H1 (cell line): ENCODE data around the gene NTMT1. TPM values are rescaled to one million over a fixed set of nuclear protein-coding genes. Genes with fewer than 3 reads are reported as not detected.

ENCODE experiments used
- CTCF ChIA-PET: fragments of 300-600 bp; sonication (Branson Sonifier 250); formaldehyde crosslinking; loops from one replicate; lab custom pipeline; 2021; ENCODE audit not compliant: partially characterized antibody; lab: Charles Lee
- POLR2A ChIA-PET: fragments of 300-600 bp; sonication (Branson Sonifier 250); formaldehyde crosslinking; loops from one replicate; lab custom pipeline; 2021; ENCODE audit warnings: inconsistent platforms; ENCODE audit not compliant: partially characterized antibody; lab: Charles Lee
- DNase-seq, 2 experiments: peaks; one replicate each; pipeline versions ENCODE4 v3.0.0 to v3.0.0-alpha.2; 2010 to 2022; ENCODE audit warnings: low spot score in 2 of 2, low read depth in 1 of 2, mixed read lengths in 1 of 2
- FAIRE-seq: peaks from 2 replicates; lab custom pipeline; 2011; peaks lifted over from hg19 to GRCh38; lab: Jason Lieb, UNC
- H2AFZ ChIP-seq: 2 replicates; pipeline ENCODE4 v1.8.1; 2012; ENCODE audit warnings: low read length, inconsistent platforms
- H2AK5ac ChIP-seq: 2 replicates; pipeline ENCODE4 v1.6.1; 2013; ENCODE audit warnings: low read depth, low read length
- H2BK120ac ChIP-seq: replicated peaks from 2 replicates; pipeline ENCODE3; 2013; ENCODE audit warnings: low read depth, low read length, inconsistent platforms
- H2BK12ac ChIP-seq: 2 replicates; pipeline ENCODE4 v1.6.1; 2013; ENCODE audit warnings: low read depth, low read length
- H2BK15ac ChIP-seq: 2 replicates; pipeline ENCODE4 v1.6.1; 2013; ENCODE audit warnings: low read length
- H2BK20ac ChIP-seq: 2 replicates; pipeline ENCODE4 v1.6.1; 2013; ENCODE audit warnings: low read length
- H2BK5ac ChIP-seq: 2 replicates; pipeline ENCODE4 v1.6.1; 2013; ENCODE audit warnings: low read depth, low read length
- H3K14ac ChIP-seq: 2 replicates; pipeline ENCODE4 v1.6.1; 2013; ENCODE audit warnings: inconsistent platforms; ENCODE audit not compliant: insufficient read length
- H3K18ac ChIP-seq: 2 replicates; pipeline ENCODE4 v1.6.1; 2013; ENCODE audit warnings: low read length; ENCODE audit errors: extremely low read depth
- H3K23ac ChIP-seq: 2 replicates; pipeline ENCODE4 v1.6.1; 2013; ENCODE audit warnings: inconsistent platforms; ENCODE audit not compliant: insufficient read length
- H3K23me2 ChIP-seq: 2 replicates; pipeline ENCODE4 v1.6.1; 2013; ENCODE audit warnings: low read depth, low read length
- H3K27ac ChIP-seq: 2 replicates; pipeline ENCODE4 v1.6.1; 2011; ENCODE audit warnings: low read depth, low read length, inconsistent platforms
- H3K27me3 ChIP-seq, 4 experiments: replicated peaks in 1 of 4; 1 replicate in 1 of 4; 2 replicates in 3 of 4; pipeline versions ENCODE4 v1.6.1 to v1.8.1; 2011 to 2013; ENCODE audit warnings: low read length in 3 of 4, mild to moderate bottlenecking in 3 of 4, inconsistent platforms in 2 of 4, mixed read lengths in 2 of 4, moderate library complexity in 1 of 4; ENCODE audit not compliant: control insufficient read depth in 3 of 4, insufficient read depth in 3 of 4; ENCODE audit errors: extremely low read depth in 1 of 4
- H3K36me3 ChIP-seq, 4 experiments: 2 replicates each; pipeline versions ENCODE4 v1.6.1 to v1.8.1; 2011 to 2013; ENCODE audit warnings: mild to moderate bottlenecking in 4 of 4, low read length in 3 of 4, moderate library complexity in 2 of 4, control low read depth in 1 of 4, inconsistent platforms in 1 of 4; ENCODE audit not compliant: insufficient read depth in 4 of 4, control insufficient read depth in 2 of 4
- H3K4ac ChIP-seq: replicated peaks from 2 replicates; pipeline ENCODE3; 2013; ENCODE audit warnings: low read length, low read depth, mixed read lengths, inconsistent platforms; ENCODE audit not compliant: insufficient read length
- H3K4me1 ChIP-seq, 4 experiments: replicated peaks in 1 of 4; 1 replicate in 1 of 4; 2 replicates in 3 of 4; pipeline versions ENCODE4 v1.6.1 to v1.8.1; 2011 to 2013; ENCODE audit warnings: low read length in 3 of 4, inconsistent platforms in 2 of 4, mixed read lengths in 1 of 4; ENCODE audit not compliant: insufficient read depth in 4 of 4, control insufficient read depth in 3 of 4
- H3K4me2 ChIP-seq, 2 experiments: 2 replicates each; pipeline versions ENCODE4 v1.6.1 to v1.8.1; 2011 to 2013; ENCODE audit warnings: low read depth in 2 of 2, low read length in 2 of 2, control low read depth in 1 of 2, inconsistent platforms in 1 of 2, mild to moderate bottlenecking in 1 of 2; ENCODE audit not compliant: insufficient read depth in 1 of 2
- H3K4me3 ChIP-seq, 4 experiments: fragments of 200-600, 300-600 bp in 1 of 4; sonication (generic), shearing (Covaris generic), sonication (Bioruptor Twin) in 1 of 4; 2 replicates each; pipeline versions ENCODE4 v1.5.1 to v1.8.1; 2011 to 2016; ENCODE audit warnings: low read length in 4 of 4, low read depth in 3 of 4, control low read depth in 2 of 4, inconsistent platforms in 2 of 4, mild to moderate bottlenecking in 2 of 4, mixed read lengths in 1 of 4, moderate library complexity in 1 of 4; ENCODE audit not compliant: insufficient read depth in 2 of 4; ENCODE audit errors: extremely low read depth in 1 of 4
- H3K56ac ChIP-seq: replicated peaks from 2 replicates; pipeline ENCODE3; 2013; ENCODE audit warnings: low read depth, mild to moderate bottlenecking, mixed read lengths, low read length, inconsistent platforms; ENCODE audit not compliant: insufficient read length
- H3K79me1 ChIP-seq: 2 replicates; pipeline ENCODE4 v1.6.1; 2013; ENCODE audit warnings: low read depth, low read length, control low read depth
- H3K79me2 ChIP-seq, 2 experiments: 2 replicates each; pipeline versions ENCODE4 v1.6.1 to v1.8.1; 2012 to 2013; ENCODE audit warnings: low read length in 2 of 2, mild to moderate bottlenecking in 2 of 2, inconsistent platforms in 1 of 2; ENCODE audit not compliant: insufficient read depth in 2 of 2, control insufficient read depth in 1 of 2
- H3K9ac ChIP-seq, 4 experiments: replicated peaks in 1 of 4; 1 replicate in 1 of 4; 2 replicates in 3 of 4; pipeline versions ENCODE4 v1.6.1 to v1.8.1; 2011 to 2013; ENCODE audit warnings: low read depth in 3 of 4, low read length in 3 of 4, control low read depth in 2 of 4, mild to moderate bottlenecking in 2 of 4, moderate library complexity in 2 of 4, inconsistent platforms in 1 of 4; ENCODE audit errors: extremely low read depth in 1 of 4
- H3K9me3 ChIP-seq, 2 experiments: 2 replicates each; pipeline versions ENCODE4 v1.6.1 to v1.8.1; 2012 to 2013; ENCODE audit warnings: mild to moderate bottlenecking in 2 of 2, moderate library complexity in 2 of 2, control low read depth in 1 of 2, inconsistent platforms in 1 of 2, low read depth in 1 of 2, low read length in 1 of 2, mixed read lengths in 1 of 2; ENCODE audit not compliant: insufficient read depth in 2 of 2
- H4K20me1 ChIP-seq, 2 experiments: replicated peaks in 1 of 2; 2 replicates each; pipeline versions ENCODE3 to v1.8.1; 2011 to 2013; ENCODE audit warnings: inconsistent platforms in 2 of 2, low read length in 2 of 2, mild to moderate bottlenecking in 1 of 2; ENCODE audit not compliant: insufficient read depth in 2 of 2, control insufficient read depth in 1 of 2
- H4K5ac ChIP-seq: 2 replicates; pipeline ENCODE4 v1.6.1; 2013; ENCODE audit warnings: low read length, low read depth, mixed read lengths, inconsistent platforms; ENCODE audit not compliant: insufficient read length
- H4K8ac ChIP-seq: 2 replicates; pipeline ENCODE4 v1.8.0; 2013; ENCODE audit warnings: mild to moderate bottlenecking, moderate library complexity, low read length, inconsistent platforms; ENCODE audit not compliant: insufficient read depth; ENCODE audit errors: extremely low read depth
- H4K91ac ChIP-seq: replicated peaks from 2 replicates; pipeline ENCODE3; 2013; ENCODE audit warnings: low read length, mixed read lengths, inconsistent platforms; ENCODE audit not compliant: insufficient read length
- CTBP2 ChIP-seq: IDR thresholded peaks from 2 replicates; pipeline ENCODE4 v1.7.0; 2011; ENCODE audit warnings: borderline replicate concordance, mild to moderate bottlenecking, moderate library complexity, mixed read lengths, low read length; ENCODE audit not compliant: insufficient read depth, insufficient read length
- GABPA ChIP-seq: IDR thresholded peaks from 2 replicates; pipeline ENCODE4 v1.6.1; 2011; ENCODE audit warnings: mild to moderate bottlenecking, low read length, moderate library complexity, borderline replicate concordance; ENCODE audit not compliant: insufficient read depth
- HDAC6 ChIP-seq: IDR thresholded peaks from one replicate; pipeline ENCODE4 v1.7.1; 2012; ENCODE audit warnings: low read depth, mild to moderate bottlenecking, inconsistent platforms, low read length, moderate library complexity
- PHF8 ChIP-seq: fragments of 200-600 bp; sonication (generic); conservative IDR thresholded peaks from 2 replicates; pipeline ENCODE4 v1.7.1; 2012; ENCODE audit warnings: low read depth, mild to moderate bottlenecking, inconsistent platforms, low read length, moderate library complexity
- RAD21 ChIP-seq, 2 experiments: IDR thresholded peaks in 1 of 2; conservative IDR thresholded peaks in 1 of 2; 2 replicates each; pipeline ENCODE4 v1.6.1; 2011; ENCODE audit warnings: low read depth in 2 of 2, low read length in 2 of 2, improper control_type of control experiment in 1 of 2, inconsistent platforms in 1 of 2, mild to moderate bottlenecking in 1 of 2, moderate library complexity in 1 of 2
- SIN3A ChIP-seq, 2 experiments: IDR thresholded peaks in 1 of 2; conservative IDR thresholded peaks in 1 of 2; 2 replicates each; pipeline ENCODE4 v1.6.1; 2011 to 2012; ENCODE audit warnings: low read length in 2 of 2, improper control_type of control experiment in 1 of 2, low read depth in 1 of 2, mild to moderate bottlenecking in 1 of 2
- ZNF274 ChIP-seq: IDR thresholded peaks from 2 replicates; pipeline ENCODE4 v1.7.0; 2012; ENCODE audit warnings: low read length, borderline replicate concordance; ENCODE audit errors: extremely low read depth
- WGBS, 2 experiments: shearing (Covaris generic) in 1 of 2; methylation state at CpG; one replicate each; pipeline versions ENCODE4 v1.1.6 to v1.1.7; 2013 to 2015; ENCODE audit warnings: low lambda C conversion rate in 2 of 2, mixed read lengths in 2 of 2, inconsistent platforms in 1 of 2, low coverage in 1 of 2, missing lambda C conversion rate in 1 of 2; ENCODE audit not compliant: insufficient replicate concordance in 2 of 2, insufficient coverage in 1 of 2, insufficient read length in 1 of 2; ENCODE audit errors: extremely low coverage in 1 of 2, missing lambda C conversion rate in 1 of 2; 5-methylcytosine and 5-hydroxymethylcytosine counted together
- polyA plus RNA-seq, 7 experiments: library from polyadenylated mRNA; depleted of rRNA in 3 of 7; stranded (reverse) in 5 of 7; unstranded in 2 of 7; fragments of >200 nt in 5 of 7; fragments of 200-250 nt in 2 of 7; gene quantifications; 1 replicate in 5 of 7; 2 replicates in 1 of 7; 4 replicates in 1 of 7; pipeline versions ENCODE4 v1.2.1 to v1.2.3, GENCODE V29; 2011 to 2013; ENCODE audit warnings: missing spikeins in 2 of 7, mixed read lengths in 2 of 7
- total RNA-seq: library from RNA; stranded (reverse); fragmentation: NEBNext Ultra II Directional; extraction: Animal tissue kit (Norgen Biotek cat#: 25700); gene quantifications from 2 replicates; pipeline ENCODE4 v1.2.1, GENCODE V29; 2021
- TF ChIP-seq, protein P1 (sequence below): IDR thresholded peaks from 2 replicates; pipeline ENCODE4 v1.6.1; 2012; ENCODE audit warnings: inconsistent platforms
- TF ChIP-seq, protein P2 (sequence below), 3 experiments: IDR thresholded peaks; 1 replicate in 2 of 3; 2 replicates in 1 of 3; pipeline versions ENCODE4 v1.5.1 to v1.6.1; 2011; ENCODE audit warnings: low read length in 3 of 3, mild to moderate bottlenecking in 3 of 3, inconsistent platforms in 2 of 3, low read depth in 1 of 3, moderate library complexity in 1 of 3; ENCODE audit not compliant: insufficient read depth in 1 of 3; ENCODE audit errors: control extremely low read depth in 1 of 3

NTMT1 gene
- total and polyA plus RNA-seq, 2 of the 8 experiments (the other 6 are each of a cell fraction or from before 2014, with no cell fraction given) = 66.8 to 70.2 TPM

DNA sequence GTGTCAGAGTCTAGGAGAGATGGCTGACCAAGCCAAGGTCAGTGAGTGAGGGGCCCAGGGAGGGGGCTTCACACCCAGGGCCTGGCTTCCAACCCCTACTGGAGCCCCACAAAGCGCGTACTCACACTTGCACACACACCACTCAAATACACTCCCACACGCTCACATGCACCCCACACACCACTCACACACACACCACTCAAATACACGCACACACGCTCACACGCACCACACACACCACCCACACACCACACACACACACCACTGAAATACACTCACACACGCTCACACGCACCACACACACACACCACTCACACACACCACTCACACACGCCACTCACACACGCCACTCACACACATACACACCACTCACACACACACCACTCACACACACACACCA is 21.7 kb downstream of the NTMT1 start:
- FAIRE-seq (no peak), DNase-seq (no peak)
- no peak overlapping the region for H3K23ac ChIP-seq
- peak overlapping the region; percentile 90; the same call in 1 of the 2 replicates for H2BK15ac ChIP-seq
- no peak overlapping the region for H2AFZ ChIP-seq
- H2BK5ac ChIP-seq = 0 out of 2 replicates have a peak overlapping the region, but pooled peaks have one; percentile 82
- H3K9me3 ChIP-seq = no peaks in the 10 kb centered on the region
- no peaks in the 10 kb centered on the region for H3K79me1 ChIP-seq
- no peaks in the 10 kb centered on the region for H3K27me3 ChIP-seq
- peak overlapping the region; percentile 90 for H3K56ac ChIP-seq
- H3K27ac ChIP-seq = no peak overlapping the region
- H2BK12ac ChIP-seq = peak overlapping the region; percentile 6
- H3K4me2 ChIP-seq = no peak overlapping the region
- peaks cover 0 to 6% of the 10 kb centered on the region in 2 experiments for H4K20me1 ChIP-seq
- no peak overlapping the region for H3K14ac ChIP-seq
- no peaks in the 10 kb centered on the region for H3K4me1 ChIP-seq
- no peaks in the 10 kb centered on the region for H3K79me2 ChIP-seq
- no peak overlapping the region for H3K4me3 ChIP-seq
- H4K8ac ChIP-seq = no peak overlapping the region
- POLR2A ChIA-PET = no interaction called here
- no peak overlapping the region for H2BK120ac ChIP-seq
- H3K23me2 ChIP-seq = peaks cover 6% of the 10 kb centered on the region; the same call in 1 of the 2 replicates
- H3K18ac ChIP-seq = no peak overlapping the region
- 86 to 100% methylated on average over 3 to 10 of the region's 10 CpGs for WGBS, 2 experiments
- CTCF ChIA-PET = interaction anchor here (2.3 kb wide), 1 partner anchor 134 kb away, joined by 9 read pairs; no protein-coding TSS in a partner anchor
- H3K9ac ChIP-seq = no peak overlapping the region
- H4K91ac ChIP-seq = no peak overlapping the region
- H3K36me3 ChIP-seq = no peaks in the 10 kb centered on the region
- no peak overlapping the region for H3K4ac ChIP-seq
- H4K5ac ChIP-seq = no peak overlapping the region
- peak overlapping the region; percentile 40; the same call in 1 of the 2 replicates for H2AK5ac ChIP-seq
- no peak overlapping the region for H2BK20ac ChIP-seq
- no peak for TF ChIP-seq ZNF274
- TF ChIP-seq, protein P1, sequence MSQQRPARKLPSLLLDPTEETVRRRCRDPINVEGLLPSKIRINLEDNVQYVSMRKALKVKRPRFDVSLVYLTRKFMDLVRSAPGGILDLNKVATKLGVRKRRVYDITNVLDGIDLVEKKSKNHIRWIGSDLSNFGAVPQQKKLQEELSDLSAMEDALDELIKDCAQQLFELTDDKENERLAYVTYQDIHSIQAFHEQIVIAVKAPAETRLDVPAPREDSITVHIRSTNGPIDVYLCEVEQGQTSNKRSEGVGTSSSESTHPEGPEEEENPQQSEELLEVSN = no peak
- no peak for TF ChIP-seq SIN3A (conservative IDR thresholded peaks at IDR 0.05 in 1 of 2, IDR thresholded peaks at IDR 0.05 in 1 of 2; ENCODE audit: low read depth in 1 of 2, low read length in 2 of 2)
- no peak for TF ChIP-seq RAD21 (IDR thresholded peaks at IDR 0.05 in 1 of 2, conservative IDR thresholded peaks at IDR 0.05 in 1 of 2; ENCODE audit: low read depth in 2 of 2, low read length in 2 of 2)
- no peak for TF ChIP-seq PHF8
- TF ChIP-seq CTBP2 = no peak
- TF ChIP-seq HDAC6 = no peak
- TF ChIP-seq, protein P2, sequence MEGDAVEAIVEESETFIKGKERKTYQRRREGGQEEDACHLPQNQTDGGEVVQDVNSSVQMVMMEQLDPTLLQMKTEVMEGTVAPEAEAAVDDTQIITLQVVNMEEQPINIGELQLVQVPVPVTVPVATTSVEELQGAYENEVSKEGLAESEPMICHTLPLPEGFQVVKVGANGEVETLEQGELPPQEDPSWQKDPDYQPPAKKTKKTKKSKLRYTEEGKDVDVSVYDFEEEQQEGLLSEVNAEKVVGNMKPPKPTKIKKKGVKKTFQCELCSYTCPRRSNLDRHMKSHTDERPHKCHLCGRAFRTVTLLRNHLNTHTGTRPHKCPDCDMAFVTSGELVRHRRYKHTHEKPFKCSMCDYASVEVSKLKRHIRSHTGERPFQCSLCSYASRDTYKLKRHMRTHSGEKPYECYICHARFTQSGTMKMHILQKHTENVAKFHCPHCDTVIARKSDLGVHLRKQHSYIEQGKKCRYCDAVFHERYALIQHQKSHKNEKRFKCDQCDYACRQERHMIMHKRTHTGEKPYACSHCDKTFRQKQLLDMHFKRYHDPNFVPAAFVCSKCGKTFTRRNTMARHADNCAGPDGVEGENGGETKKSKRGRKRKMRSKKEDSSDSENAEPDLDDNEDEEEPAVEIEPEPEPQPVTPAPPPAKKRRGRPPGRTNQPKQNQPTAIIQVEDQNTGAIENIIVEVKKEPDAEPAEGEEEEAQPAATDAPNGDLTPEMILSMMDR (IDR thresholded peaks at IDR 0.05; ENCODE audit: control extremely low read depth in 1 of 3, insufficient read depth in 1 of 3, low read depth in 1 of 3, low read length in 3 of 3) = no peak
- no peak for TF ChIP-seq GABPA
